Lung (tissue), 12 donors: ENCODE data around the gene CATSPER3. TPM values are rescaled to one million over a fixed set of nuclear protein-coding genes. Genes with fewer than 3 reads are reported as not detected.

Experiments
- ATAC-seq: fragments of 200-7000 bp; cut with Tn5 transposase; one replicate; pipeline ENCODE4 v1.9.1; 2020; ENCODE audit warnings: moderate number of reproducible peaks; ENCODE audit not compliant: insufficient read depth, low FRiP score
- DNase-seq, 3 donors: peaks; one replicate each; pipeline ENCODE4 v3.0.0-alpha.2; 2013 to 2017
- H3K27ac ChIP-seq, 2 donors: one replicate each; pipeline ENCODE4 v1.5.1; 2013; ENCODE audit warnings: mild to moderate bottlenecking in 2 of 2, moderate library complexity in 2 of 2, control low read depth in 1 of 2, inconsistent platforms in 1 of 2, low read depth in 1 of 2, low read length in 1 of 2
- H3K27me3 ChIP-seq, 3 donors: one replicate each; pipeline ENCODE4 v1.5.1; 2013; ENCODE audit warnings: low read length in 2 of 3; ENCODE audit not compliant: control insufficient read depth in 3 of 3, insufficient read depth in 3 of 3
- H3K36me3 ChIP-seq, 4 donors: one replicate each; pipeline ENCODE4 v1.5.1; 2013; ENCODE audit warnings: low read length in 4 of 4, mild to moderate bottlenecking in 1 of 4, moderate library complexity in 1 of 4; ENCODE audit not compliant: control insufficient read depth in 4 of 4, insufficient read depth in 4 of 4
- H3K4me1 ChIP-seq, 5 donors: one replicate each; pipeline ENCODE4 v1.5.1; 2013; ENCODE audit warnings: low read length in 5 of 5, mild to moderate bottlenecking in 2 of 5, moderate library complexity in 1 of 5; ENCODE audit not compliant: control insufficient read depth in 5 of 5, insufficient read depth in 5 of 5
- H3K4me3 ChIP-seq: one replicate; pipeline ENCODE4 v1.5.1; 2013; ENCODE audit warnings: mild to moderate bottlenecking, control low read depth, moderate library complexity
- H3K9ac ChIP-seq, 2 donors: one replicate each; pipeline ENCODE4 v1.5.1; 2013; ENCODE audit warnings: low read length in 2 of 2, control low read depth in 1 of 2; ENCODE audit not compliant: insufficient read depth in 1 of 2
- H3K9me3 ChIP-seq, 4 donors: one replicate each; pipeline ENCODE4 v1.5.1; 2013; ENCODE audit warnings: low read length in 3 of 4, mild to moderate bottlenecking in 1 of 4, moderate library complexity in 1 of 4; ENCODE audit not compliant: control insufficient read depth in 4 of 4, insufficient read depth in 3 of 4
- WGBS, 2 donors: extraction: QIAGEN DNeasy Blood & Tissue Kit; methylation state at CpG; one replicate each; pipeline ENCODE4 v1.1.7; 2013; 5-methylcytosine and 5-hydroxymethylcytosine counted together
- polyA plus RNA-seq, 2 donors: library from polyadenylated mRNA; stranded (reverse); fragments of 200-250 nt; gene quantifications; one replicate each; pipeline ENCODE4 v1.2.1, GENCODE V29; 2013
- total RNA-seq, 2 donors: library from RNA; depleted of rRNA in 1 of 2; stranded (reverse); fragments of >200 nt in 1 of 2; gene quantifications; one replicate each; pipeline ENCODE4 v1.2.1, GENCODE V29; 2014 to 2021
- TF ChIP-seq, protein P1 (sequence below): IDR thresholded peaks from 2 replicates; pipeline ENCODE4 v1.5.1; 2012; ENCODE audit warnings: mild to moderate bottlenecking; ENCODE audit errors: control extremely low read depth, extremely low read depth
- donor health status: control.
- donor health status: control.
- donor health status: Bipolar disorder and iron deficiency.
- donor health status: healthy.
- donor health status: DM: yes; HTN: yes; CAD: no.

CATSPER3 gene
- total and polyA plus RNA-seq, 4 donors: 0.38 to 0.61 (median 0.49) TPM

- Histone ChIP-seq H3K4me1 (peaks cover 0 to 2% (median 0%) of the 10 kb centered on the region in 5 donors), H3K9me3 (peaks cover 0 to 5% (median 0%) of the 10 kb centered on the region in 4 donors), H3K9ac (no peak overlapping the region), H3K27me3 (peaks cover 14 to 91% (median 79%) of the 10 kb centered on the region in 3 donors), H3K27ac (no peak overlapping the region), H3K36me3 (no peaks in the 10 kb centered on the region), H3K4me3 (no peak overlapping the region)
- TF ChIP-seq, protein P1, sequence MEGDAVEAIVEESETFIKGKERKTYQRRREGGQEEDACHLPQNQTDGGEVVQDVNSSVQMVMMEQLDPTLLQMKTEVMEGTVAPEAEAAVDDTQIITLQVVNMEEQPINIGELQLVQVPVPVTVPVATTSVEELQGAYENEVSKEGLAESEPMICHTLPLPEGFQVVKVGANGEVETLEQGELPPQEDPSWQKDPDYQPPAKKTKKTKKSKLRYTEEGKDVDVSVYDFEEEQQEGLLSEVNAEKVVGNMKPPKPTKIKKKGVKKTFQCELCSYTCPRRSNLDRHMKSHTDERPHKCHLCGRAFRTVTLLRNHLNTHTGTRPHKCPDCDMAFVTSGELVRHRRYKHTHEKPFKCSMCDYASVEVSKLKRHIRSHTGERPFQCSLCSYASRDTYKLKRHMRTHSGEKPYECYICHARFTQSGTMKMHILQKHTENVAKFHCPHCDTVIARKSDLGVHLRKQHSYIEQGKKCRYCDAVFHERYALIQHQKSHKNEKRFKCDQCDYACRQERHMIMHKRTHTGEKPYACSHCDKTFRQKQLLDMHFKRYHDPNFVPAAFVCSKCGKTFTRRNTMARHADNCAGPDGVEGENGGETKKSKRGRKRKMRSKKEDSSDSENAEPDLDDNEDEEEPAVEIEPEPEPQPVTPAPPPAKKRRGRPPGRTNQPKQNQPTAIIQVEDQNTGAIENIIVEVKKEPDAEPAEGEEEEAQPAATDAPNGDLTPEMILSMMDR: no peak
- DNase-seq (no peak), ATAC-seq (no peak)
- 72 to 79% methylated on average over 5 of the region's 5 CpGs for WGBS, 2 donors
Observed at GRCh38 chr5:135046661-135047346, 79.1 kb downstream of the CATSPER3 start.

DNA sequence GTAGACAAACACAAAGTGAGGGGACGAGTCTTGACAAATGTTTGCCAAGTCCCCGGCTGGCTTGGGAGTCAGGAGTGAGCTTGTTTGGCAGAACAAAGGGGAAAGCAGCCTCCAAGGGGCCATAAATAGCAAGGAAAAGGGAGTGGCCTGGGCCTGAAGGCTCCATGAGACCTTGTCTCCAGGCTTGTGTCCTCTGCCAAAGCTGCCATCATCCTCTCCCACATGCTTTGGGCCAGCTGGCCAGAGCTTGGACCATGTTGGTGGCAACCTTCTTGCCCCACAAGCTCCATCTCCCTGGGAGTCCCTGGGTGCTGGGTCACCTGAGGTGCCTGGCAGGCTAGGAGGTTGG lies 79.6 kb downstream of the CATSPER3 start:
- no peak overlapping the region for H3K27ac ChIP-seq
- H3K4me3 ChIP-seq: no peak overlapping the region
- no peaks in the 10 kb centered on the region for H3K36me3 ChIP-seq
- peaks cover 0 to 5% (median 0%) of the 10 kb centered on the region in 4 donors for H3K9me3 ChIP-seq
- no peak overlapping the region for H3K9ac ChIP-seq
- peaks cover 0 to 2% (median 0%) of the 10 kb centered on the region in 5 donors for H3K4me1 ChIP-seq
- H3K27me3 ChIP-seq: peaks cover 14 to 91% (median 80%) of the 10 kb centered on the region in 3 donors
- no peak for DNase-seq
- TF ChIP-seq, protein P1: no peak
- 49 to 60% methylated on average over 2 of the region's 2 CpGs for WGBS, 2 donors
- ATAC-seq: no peak

DNA sequence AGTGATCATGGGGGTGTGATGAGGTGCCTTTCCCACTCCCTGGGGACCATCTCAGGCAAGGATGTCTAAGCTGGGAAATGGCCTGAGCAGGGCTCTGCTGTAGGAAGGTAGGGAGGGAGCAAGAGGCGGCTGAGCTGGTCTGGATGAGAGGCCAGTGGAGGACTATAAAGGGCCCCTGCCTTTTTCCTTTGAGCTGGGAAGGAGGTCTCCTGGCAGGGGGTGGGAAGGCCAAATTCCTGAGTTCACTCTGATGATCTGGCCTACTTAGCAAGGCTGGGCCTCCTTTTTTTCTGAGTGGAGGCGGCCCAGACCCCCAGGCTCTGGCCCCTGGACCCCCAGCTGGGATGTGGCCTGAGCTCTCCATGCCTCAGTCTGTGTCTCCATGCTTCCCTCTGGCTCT lies 80.6 kb downstream of the CATSPER3 start:
- 79 to 94% methylated on average over 2 of the region's 2 CpGs for WGBS, 2 donors

More for the DNA sequence above, 80.6 kb downstream of the CATSPER3 start:
- H3K27me3 ChIP-seq: peaks cover 15 to 90% (median 78%) of the 10 kb centered on the region in 3 donors
- no peak overlapping the region for H3K9ac ChIP-seq
- TF ChIP-seq, protein P1: no peak
- DNase-seq (no peak), ATAC-seq (no peak)
- peaks cover 0 to 5% (median 0%) of the 10 kb centered on the region in 4 donors for H3K9me3 ChIP-seq
- no peak overlapping the region for H3K27ac ChIP-seq
- H3K4me3 ChIP-seq: no peak overlapping the region
- peaks cover 0 to 2% (median 0%) of the 10 kb centered on the region in 5 donors for H3K4me1 ChIP-seq
- no peaks in the 10 kb centered on the region for H3K36me3 ChIP-seq
